ENCODE results near the gene ITGA2.
"Not testable (repeated sequence)": the region's sequence is repeated elsewhere in the genome, so short reads cannot be mapped to it uniquely, and the experiment has no call there.

Gene ITGA2

DNA sequence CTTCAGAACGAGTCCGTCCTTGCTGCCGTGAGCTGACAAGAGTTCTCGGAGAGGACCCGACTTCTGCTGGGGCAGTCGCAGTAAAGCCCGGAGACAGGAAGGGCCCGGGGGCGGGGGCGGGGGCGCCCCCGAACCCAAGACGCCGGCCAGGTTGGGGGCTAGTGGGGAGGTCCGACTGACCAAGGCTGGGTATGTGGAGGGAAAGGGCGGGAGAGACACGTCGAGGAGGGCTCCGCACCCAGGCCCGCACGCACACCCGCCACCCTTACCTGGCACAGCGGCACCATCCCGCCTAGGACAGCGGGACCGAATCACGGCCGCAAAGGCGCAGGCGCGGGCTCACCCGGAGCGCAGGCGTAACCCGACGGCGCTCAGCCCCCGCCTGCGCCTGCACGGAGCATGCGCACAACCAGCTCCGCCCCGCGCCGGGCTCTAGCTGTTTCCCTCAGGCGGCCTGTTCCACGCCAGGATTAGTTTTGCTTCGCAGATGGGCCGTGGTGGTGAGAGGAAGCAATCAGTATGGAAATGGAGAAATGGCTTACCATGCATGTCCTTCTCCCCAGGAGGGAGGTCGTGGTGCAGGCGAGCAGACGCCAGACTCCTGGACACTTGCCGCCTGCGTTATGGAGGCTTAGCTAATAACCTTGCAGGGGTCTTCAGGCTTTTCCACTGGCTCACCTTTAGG, 120.4 kb downstream of the ITGA2 start, which contains the start of gene MOCS2:
Gene MOCS2, minus strand, starts transcription at position 315 of the 685 bp plus-strand sequence. CDS start 2,583 bp downstream, outside the sequence.
- DNase-seq, result peak; percentile 90

DNA sequence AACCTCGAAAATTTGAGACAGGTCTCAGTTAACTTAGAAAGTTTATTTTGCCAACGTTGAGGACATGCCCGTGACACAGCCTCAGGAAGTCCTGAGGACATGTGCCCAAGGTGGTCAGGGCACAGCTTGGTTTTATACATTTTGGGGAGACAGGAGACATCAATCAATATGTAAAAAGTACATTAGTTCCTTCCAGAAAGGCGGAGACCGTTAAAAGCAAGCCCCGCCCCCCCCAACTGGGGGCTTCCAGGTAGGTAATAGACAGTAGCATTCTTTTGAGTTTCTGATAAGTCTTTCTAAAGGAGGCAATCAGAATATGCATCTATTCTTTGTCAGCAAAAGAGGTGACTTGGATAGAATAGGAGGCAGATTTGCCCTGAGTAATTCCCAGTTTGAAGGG, 121.0 kb downstream of the ITGA2 start:
- DNase-seq, result no peak

DNA sequence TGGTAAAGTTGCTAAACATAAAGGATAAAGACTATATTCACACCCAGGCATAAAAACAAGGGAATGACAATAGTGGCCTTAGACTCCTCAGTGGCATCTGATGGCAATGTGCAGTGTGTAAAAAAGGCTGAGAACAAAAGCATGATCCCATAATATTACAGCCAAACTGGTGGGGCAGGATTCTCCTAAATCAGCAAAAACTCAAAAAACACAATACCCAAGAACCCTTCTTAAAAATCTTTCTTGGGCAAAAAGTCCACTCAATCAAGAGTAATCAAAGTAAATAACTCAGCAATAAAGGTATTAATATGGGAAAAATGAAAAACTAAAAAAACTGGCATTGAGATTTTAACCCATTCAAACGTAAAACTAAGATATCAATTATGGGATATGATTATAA, 122.0 kb downstream of the ITGA2 start:
- DNase-seq, result no peak

DNA sequence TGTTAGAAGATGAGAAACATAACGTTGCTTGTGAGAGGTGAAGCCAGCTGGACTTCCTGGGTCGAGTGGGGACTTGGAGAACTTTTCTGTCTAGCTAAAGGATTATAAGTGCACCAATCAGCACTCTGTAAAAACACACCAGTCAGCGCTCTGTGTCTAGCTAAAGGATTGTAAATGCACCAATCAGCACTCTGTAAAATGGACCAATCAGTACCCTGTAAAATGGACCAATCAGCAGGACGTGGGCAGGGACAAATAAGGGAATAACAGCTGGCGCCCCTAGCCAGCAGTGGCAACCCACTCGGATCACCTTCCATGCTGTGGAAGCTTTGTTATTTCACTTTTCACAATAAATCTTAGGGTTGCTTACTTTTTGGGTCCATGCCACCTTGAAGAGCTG, 123.2 kb downstream of the ITGA2 start:
- not testable (repeated sequence) for DNase-seq

DNA sequence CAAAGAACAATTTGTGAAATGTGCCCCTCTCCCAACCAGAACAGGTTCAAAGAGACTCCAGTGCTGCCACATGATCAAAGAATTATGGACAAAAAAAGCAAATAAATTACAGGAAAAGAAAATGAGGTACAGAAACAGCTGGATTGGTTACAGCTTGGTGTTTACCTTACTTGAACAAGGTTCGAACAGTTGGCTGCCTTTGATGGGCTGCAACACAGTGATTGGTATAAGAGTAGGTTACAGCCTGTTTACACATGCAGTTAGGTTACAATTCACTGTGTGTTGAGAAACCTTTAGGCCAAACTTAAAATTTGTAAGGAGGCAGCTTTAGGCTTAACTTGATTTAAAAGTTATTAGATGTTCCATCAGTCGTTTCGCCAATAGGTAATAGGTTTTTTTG, 123.8 kb downstream of the ITGA2 start:
- no peak for DNase-seq

DNA sequence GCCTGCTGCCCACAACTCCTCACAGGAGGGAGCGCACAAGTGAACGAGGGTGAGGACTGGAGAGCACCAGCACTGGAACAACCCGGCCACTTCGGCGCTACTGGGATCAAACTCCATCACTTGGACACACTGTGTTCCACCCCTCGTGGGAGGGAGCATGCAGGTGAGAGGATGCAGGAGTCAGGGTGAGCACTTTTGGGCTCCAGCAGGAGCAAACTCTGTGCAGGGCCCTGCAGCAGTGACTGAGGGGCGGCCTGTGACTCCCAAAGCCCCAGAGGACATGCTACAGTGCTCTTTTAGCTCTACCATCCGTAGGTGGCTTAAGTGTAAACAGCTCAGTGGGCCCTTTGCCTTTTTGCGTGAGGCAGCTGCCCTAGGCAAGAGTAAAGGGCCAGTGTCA, 124.8 kb downstream of the ITGA2 start:
- DNase-seq, result no peak

DNA sequence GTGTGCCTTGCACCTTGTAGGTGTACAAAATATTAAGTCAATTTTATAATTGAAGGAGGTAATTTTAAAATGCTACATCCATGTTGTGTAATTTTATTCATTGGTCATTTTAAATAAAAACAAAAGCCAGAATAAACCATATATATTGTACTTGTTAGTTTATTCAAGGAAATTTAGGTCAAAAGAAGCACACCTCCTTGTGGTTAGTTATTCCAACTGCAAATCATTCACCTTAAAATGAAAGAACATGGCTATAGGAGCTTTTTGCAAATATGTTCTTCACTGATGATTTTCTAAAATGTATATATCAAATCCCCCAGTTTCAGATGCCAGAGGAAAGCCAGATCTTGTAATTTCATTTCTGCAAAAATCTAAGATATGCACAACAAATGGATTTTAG, 125.8 kb downstream of the ITGA2 start:
- DNase-seq, result no peak

DNA sequence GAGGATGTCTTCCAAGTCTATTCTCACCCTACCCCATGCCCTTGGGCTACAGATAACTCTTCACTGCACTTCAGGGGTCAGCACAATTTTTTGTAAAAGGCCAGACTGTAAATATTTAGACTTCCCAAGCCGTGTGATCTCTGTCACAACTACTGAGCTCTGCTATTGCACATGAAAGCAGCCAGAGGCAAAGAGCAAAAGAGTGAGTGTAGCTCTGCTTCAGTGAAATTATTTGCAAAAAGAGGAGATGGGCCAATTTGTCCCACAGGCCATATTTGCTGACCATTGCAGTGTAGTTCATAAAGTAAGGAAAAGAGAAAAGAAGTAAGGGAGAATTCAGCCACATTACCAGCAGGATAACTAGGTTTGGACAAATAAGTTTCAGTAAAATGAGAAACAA, 127.4 kb downstream of the ITGA2 start:
- no peak for DNase-seq

DNA sequence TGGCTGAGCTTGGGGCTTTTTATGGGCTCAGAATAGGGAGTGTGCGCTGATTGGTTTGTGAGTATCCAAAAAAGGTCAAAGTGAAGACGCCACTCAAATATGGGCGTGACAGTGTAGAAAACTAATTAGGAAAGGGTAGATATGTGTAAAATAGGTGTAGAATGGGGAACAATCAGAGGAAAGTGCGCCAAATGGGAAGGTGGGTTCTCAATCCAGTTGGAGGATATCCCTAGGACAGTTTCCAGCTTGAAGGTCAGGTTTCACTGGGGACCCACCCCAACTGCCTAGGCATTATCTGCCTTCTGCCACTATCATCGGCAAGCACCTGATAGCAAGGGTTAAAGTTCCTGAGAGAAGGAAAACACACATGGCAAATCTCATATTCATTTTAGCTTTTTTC, 129.7 kb downstream of the ITGA2 start:
- DNase-seq, result no peak

DNA sequence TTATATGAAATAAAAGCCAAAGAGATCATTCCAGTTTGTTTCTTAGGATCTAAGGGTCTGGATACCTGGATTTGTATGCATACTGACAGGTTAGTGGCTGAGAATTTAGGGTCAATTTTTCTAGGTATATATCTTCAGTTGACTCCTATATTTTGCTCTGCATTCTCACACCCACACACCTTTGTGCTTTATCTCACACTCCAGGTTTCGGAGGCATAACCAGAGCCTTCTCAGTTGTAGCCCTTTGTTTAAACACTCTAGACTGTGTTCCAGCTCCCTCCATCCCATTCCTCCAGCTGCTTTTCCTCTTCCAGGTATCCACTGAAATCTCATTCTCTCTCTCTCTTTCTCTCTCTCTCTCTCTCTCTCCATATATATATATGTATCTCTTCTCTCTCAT, 131.0 kb downstream of the ITGA2 start:
- no peak for DNase-seq

DNA sequence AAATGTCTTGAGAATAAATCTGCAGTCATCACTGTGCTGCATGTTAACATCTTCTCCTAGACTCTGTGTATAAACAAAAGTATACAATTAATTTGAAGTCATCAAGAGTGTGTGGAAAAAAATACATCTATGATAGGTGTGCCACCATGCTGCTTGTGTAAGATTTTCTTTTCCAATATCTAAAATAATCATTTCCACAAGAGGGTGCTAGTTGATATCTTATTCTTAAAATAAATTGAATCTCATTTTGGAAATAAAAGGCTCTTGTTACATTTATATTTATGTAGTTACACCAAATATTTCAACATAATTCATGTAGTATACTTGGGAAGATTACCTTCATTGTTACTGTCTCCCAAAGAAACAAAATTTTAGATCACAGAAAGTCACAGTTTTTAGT, 134.6 kb downstream of the ITGA2 start:
- no peak for DNase-seq

DNA sequence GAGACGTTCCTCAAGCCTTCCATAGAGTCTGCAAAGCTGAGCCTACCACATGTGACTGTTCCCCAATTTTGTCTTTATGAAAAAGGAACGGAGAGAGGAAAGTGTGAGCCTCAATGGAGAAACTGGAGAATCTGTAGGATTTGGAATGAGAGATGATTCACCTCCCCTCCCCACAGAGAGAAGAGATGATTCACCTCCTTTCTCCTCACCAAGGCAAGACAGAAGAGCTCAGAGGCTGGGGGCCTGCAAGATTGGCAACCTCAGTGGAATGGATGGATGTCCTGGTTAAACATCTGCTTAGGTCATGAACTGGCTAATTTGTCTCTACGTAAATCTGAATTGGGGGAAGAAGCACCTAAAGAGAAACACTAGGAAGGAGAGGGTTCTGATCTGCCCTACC, 137.4 kb downstream of the ITGA2 start:
- DNase-seq, result no peak

DNA sequence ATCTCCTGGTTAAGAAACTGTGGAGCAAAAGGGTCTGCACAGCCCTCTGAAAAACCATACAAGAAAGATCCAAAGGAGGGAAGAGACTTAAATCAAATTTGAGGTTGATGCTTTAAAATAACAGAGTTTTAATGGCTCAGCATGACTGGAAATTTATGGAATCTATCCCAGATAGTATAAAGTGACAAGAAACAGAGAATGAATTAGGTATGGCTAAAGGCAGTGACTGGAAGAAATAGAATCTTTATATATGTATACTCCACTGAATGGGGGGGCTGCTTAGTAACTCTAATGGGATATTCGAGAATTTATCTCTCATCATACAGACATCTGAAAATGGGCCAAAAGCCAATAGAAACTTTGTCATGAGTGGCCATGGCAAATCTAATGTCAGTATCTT, 138.0 kb downstream of the ITGA2 start:
- no peak for DNase-seq

DNA sequence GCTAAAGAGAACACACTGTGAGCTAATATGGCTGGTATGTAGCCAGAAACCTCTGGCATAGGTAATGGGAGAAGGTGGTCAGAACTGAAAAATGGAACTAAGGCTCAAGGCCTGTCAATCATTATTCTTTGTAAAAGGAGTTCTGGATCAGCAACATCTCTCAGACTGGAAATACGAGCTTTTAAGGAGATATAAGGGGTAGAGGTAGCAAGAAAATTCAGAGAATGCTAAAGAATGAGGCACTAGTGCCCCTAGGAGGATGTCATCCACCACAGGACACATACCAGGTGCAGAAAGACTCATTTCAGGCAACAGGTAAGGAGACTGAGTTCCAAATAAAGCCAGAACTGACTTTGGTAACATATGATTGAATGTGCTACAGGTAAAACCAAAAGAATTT, 139.3 kb downstream of the ITGA2 start:
- no peak for DNase-seq

DNA sequence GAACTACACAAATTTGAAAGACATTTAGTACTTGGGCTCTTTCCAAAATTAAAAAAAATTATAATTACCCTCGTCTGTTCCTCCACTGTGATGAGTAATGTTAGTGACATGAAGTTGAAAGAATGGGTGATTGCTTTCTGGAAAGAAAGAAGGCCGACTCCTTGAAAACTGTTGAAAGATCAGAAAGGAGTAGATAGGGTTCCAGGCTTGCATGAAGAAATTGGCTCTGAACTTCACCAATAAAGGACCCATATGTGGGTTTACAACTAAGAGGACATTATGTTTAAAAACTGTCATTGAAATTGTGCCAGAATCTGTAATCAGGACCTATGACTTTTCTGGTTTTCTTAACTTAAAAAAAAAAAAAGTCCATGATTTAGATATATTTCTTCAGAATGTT, 141.1 kb downstream of the ITGA2 start:
- DNase-seq, result no peak

DNA sequence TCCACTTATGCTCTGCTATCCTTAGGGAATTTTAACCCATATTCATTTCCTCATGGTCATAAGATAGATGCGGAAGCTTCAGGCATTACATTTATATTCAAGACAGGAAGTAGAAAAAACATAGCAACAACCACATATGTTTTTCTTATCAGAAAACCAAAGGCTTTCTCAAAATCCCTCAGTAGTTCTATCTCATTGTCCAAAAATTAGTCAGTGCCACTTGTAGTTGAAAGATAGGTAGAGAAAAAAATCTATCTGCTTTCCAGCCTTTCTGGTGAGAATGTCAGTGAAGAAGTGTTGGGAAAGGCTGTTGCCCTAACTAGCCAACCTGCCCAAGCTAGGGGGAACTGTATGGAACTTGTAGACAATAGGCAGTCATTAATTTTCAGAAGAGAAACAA, 143.9 kb downstream of the ITGA2 start:
- DNase-seq, result no peak
